ENCODE measurements around the gene SCRT2.

SCRT2 gene

DNA sequence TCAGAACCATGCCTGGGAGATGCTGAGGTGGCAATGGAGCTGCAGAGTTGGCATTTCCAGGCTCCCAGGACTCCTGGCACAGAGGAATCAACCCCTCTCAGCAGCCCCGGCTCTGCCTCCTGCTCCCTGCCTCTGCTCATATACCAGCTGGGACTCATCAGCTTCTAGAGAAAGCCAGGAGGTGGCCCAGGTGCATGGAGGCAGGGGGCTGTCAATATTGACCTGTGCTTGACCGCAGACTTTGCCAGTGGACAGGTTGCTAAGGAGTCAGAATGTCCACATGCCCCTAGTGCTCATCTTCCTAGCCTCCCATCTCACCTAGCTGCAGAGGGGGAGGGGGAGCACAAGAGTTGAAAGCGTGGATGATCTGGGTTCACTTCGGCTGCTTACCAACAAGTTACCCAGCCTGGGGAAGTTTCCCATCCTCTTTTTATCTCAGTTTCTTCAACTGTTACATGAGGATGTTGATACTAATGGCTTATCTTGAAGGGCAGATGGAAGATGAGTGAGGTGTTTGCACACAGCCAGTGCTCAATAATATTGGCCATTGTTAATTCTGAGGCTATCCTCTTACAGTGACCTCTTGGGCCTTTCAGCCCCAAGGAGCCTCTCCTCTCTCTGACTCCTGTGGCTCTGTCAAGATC, 9.2 kb upstream of the SCRT2 start:
- TF ChIP-seq, protein P1, sequence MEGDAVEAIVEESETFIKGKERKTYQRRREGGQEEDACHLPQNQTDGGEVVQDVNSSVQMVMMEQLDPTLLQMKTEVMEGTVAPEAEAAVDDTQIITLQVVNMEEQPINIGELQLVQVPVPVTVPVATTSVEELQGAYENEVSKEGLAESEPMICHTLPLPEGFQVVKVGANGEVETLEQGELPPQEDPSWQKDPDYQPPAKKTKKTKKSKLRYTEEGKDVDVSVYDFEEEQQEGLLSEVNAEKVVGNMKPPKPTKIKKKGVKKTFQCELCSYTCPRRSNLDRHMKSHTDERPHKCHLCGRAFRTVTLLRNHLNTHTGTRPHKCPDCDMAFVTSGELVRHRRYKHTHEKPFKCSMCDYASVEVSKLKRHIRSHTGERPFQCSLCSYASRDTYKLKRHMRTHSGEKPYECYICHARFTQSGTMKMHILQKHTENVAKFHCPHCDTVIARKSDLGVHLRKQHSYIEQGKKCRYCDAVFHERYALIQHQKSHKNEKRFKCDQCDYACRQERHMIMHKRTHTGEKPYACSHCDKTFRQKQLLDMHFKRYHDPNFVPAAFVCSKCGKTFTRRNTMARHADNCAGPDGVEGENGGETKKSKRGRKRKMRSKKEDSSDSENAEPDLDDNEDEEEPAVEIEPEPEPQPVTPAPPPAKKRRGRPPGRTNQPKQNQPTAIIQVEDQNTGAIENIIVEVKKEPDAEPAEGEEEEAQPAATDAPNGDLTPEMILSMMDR (IDR thresholded peaks at IDR 0.05; ENCODE audit: insufficient read depth, low read depth, low read length, missing control alignments), result no peak
- DNase-seq (ENCODE audit: low read depth), result no peak
- H3K4me3 ChIP-seq (ENCODE audit: low read length), result no peak overlapping the region

DNA sequence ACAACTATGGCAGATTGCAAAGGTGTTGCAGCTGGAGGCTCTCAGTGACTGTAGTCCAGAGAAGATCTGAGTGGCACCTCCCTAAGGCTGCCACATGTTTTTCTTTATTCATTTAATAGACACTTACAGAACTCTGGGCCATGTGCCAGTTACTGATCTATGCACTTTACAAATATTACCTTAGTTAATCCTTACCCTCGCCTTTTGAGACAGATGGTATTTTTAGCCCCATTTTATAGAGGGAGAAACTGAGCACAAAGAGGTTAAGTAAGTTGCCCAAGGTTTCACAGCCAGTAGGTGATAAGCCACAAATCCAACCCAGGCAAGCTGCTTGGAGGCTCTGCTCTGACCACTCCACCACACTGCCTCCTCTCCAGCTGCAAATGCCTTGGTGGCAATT, 6.5 kb upstream of the SCRT2 start:
- TF ChIP-seq, protein P1 (IDR thresholded peaks at IDR 0.05; ENCODE audit: insufficient read depth, low read depth, low read length, missing control alignments), result no peak
- H3K4me3 ChIP-seq (ENCODE audit: low read length), result no peak overlapping the region
- DNase-seq (ENCODE audit: low read depth), result no peak

DNA sequence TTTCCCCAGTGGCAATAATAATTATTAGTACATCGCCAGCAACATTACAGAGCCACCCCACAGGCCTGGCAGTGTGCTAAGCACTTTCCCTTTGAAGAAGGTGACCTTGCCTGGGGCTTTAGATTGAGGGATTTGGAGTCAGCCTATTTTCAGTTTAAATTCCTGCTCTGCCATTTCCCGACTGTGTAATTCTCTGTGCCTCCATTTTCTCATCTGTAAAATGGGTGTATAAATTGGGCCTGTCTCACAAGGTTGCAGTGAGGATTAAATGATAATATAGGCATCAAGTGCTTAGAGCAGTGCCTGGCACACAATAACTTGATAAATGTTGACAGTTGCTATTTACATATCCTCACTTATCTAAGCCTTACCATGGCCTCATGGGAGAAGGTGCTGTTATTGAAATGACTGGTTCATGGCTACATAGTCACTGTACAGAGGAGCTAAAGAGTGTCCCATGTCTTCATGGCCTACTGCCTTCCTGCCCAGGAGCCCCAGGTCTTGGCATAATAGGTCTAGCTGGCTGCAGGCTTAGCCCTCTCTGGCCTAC, 5.1 kb upstream of the SCRT2 start:
- H3K4me3 ChIP-seq (ENCODE audit: low read length), result no peak overlapping the region
- TF ChIP-seq, protein P1 (IDR thresholded peaks at IDR 0.05; ENCODE audit: insufficient read depth, low read depth, low read length, missing control alignments), result no peak
- no peak for DNase-seq (ENCODE audit: low read depth)

DNA sequence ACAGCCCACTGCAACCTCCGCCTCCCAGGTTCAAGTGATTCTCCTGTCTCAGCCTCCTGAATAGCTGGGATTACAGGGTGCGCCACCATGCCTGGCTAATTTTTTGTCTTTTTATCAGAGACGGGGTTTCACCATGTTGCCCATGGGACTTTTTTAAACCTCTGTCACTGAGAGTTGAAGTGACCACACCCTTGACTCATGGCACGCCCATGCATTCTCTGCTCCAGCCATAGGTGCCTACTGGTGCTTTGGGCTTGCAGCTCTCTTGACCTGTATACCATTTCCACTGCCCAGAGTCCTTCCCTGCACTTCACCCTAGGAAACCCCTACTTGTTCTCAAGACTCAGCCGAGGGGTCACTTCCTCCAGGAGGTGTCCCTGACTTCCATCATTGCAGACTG, 2.4 kb upstream of the SCRT2 start:
- no peak overlapping the region for H3K4me3 ChIP-seq (ENCODE audit: low read length)
- no peak for DNase-seq (ENCODE audit: low read depth)
- TF ChIP-seq, protein P1 (IDR thresholded peaks at IDR 0.05; ENCODE audit: insufficient read depth, low read depth, low read length, missing control alignments), result no peak

DNA sequence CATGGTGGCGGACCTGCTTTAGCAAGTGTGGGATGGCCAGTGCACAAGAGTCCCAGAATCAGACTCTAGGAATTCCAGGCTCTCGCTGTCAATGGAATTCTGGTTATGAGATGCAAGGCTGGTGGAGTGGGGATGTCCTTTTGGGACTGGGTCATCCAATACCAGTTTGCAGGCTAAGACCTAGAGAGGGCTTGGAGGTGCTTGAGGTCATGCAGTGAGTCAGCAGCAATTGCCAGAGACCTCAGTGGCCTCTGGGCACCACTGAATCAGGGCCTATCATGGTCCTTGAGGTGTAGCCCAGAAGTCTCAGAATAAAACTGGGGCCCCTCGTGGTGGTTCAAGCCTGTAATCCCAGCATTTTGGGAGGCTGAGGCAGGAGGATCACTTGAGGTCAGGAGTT, 1.4 kb upstream of the SCRT2 start:
- no peak for DNase-seq (ENCODE audit: low read depth)
- TF ChIP-seq, protein P1 (IDR thresholded peaks at IDR 0.05; ENCODE audit: insufficient read depth, low read depth, low read length, missing control alignments), result no peak

DNA sequence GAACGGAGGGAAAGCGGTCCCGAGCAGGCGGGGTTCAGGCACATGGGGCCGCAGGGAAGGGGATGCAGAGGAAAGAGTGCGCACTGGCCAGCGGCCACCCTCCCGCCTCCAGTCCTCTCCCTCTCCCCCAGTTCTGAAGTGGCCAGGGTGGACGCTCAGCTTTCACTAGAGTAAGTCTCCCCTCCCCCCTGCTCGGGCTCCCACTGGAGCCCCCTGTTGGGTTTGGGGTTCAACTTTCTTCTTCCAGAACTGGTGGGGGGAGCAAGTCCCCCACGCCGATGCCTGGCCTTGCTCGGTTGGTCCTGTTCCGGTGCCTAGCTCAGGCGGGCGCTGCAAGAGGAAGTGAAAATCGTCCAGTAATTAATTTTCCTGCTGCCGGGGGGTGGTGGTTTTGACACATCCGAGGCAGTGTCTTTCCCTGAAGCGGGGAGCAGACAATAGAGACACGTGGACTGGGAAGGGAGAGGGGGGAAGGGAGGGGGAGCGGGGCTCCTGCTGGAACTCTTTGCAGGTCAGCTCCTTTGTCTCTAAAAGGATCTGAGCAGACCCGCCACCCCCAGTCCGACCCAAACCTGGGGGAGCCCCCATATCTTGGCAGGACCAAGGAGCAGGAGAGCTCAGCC, 824 bp upstream of the SCRT2 start:
- TF ChIP-seq, protein P1 (IDR thresholded peaks at IDR 0.05; ENCODE audit: insufficient read depth, low read depth, low read length, missing control alignments), result no peak
- DNase-seq (ENCODE audit: low read depth), result no peak

More for the DNA sequence above, 1.4 kb upstream of the SCRT2 start:
- no peak overlapping the region for H3K4me3 ChIP-seq (ENCODE audit: low read length)

More for the DNA sequence above, 824 bp upstream of the SCRT2 start:
- no peak overlapping the region for H3K4me3 ChIP-seq (ENCODE audit: low read length)
